ENCODE measurements around the gene PEX10.
A peak's percentile ranks its signal among the peaks of the same experiment; 100 is the strongest.
"Not testable (repeated sequence)": the region's sequence is repeated elsewhere in the genome, so short reads cannot be mapped to it uniquely, and the experiment has no call there.

PEX10 gene

DNA sequence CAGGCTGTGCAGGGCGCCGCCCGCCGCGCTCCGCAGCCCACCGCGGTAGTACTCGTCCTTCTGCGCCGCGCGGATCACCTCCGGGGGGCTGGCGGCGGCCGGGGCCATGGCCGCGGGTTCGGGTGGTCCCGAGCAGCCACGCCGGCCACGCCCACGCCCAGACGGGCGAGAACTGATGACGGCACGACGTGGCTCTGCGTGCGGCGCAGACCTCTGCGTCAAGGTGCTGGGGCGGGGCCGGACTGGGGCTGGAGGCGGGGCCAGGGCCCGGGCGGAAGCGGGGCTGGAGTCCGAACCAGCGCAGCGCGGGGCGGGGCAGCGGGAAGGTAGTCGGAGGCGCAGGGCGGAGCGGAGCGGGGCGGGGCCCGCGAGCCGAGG is at the start of gene PEX10:
TSS of gene PEX10 (minus strand) at position 170 of the 378 bp plus-strand sequence. CDS start at position 108, 62 bp downstream.
- peak; percentile 99 for DNase-seq (ENCODE audit: low read depth in 2 of 2)

DNA sequence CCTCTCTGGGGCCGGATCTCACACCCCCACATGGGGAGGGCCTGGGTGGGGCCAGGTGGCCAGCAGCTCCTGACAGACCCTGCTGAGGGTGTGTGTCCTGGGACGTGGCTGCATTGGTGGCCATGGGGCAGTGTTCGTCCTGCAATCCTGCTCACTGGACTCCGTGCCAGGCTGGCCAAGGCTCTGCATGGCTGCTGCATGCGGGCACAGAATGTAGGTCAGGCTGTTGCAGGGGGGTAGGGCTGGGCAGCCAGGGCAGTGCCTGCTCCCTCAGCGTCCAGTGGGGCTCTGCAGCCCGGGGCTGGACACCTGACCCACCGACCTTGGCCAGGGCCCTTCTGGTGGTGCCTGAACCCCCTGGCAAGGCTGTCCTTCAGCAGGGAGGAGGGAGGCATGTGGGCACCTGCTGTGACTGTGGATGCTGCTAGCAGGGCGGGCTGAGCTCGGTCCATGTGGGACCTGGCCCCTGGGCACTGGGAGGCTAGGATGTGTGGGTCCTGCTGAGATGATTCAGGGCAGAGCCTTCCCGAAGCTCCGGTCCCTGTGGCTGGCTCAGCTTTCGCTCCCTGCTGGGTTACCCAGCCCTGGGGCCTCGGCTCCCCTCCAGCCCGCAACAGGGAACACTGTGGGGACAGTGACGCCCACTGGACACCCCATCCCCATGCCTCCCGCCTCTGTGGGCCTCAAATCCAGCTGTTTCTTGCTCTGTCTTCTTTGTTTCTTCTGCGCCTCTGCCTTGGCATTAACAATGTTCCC is 48.8 kb upstream of the PEX10 start:
- no peak for DNase-seq (ENCODE audit: low read depth in 2 of 2)

GRCh38 chr1:2460203-2460602 is 47.8 kb upstream of the PEX10 start:
- DNase-seq (ENCODE audit: low read depth in 2 of 2) = no peak

DNA sequence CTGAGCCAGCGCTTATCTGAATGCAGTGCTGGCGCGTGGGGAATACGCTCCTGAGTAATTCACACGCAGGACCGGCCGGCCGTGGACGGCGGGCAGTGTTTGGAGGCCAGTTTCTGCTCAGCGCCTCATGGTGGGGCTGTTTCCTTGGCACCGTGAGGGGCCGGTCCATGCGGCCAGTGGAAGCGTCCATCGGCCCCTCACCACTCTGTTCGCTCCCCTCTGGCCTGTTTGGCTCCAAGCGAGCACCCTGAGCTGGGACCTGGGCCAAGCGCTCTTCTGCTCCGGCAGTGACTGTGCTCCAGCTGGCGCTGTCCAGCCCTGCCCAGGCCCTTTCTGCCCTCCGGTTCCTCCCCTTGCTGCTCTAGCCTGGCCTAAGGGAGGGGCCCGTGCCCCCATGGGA is 47.4 kb upstream of the PEX10 start:
- no peak for DNase-seq (ENCODE audit: low read depth in 2 of 2)

DNA sequence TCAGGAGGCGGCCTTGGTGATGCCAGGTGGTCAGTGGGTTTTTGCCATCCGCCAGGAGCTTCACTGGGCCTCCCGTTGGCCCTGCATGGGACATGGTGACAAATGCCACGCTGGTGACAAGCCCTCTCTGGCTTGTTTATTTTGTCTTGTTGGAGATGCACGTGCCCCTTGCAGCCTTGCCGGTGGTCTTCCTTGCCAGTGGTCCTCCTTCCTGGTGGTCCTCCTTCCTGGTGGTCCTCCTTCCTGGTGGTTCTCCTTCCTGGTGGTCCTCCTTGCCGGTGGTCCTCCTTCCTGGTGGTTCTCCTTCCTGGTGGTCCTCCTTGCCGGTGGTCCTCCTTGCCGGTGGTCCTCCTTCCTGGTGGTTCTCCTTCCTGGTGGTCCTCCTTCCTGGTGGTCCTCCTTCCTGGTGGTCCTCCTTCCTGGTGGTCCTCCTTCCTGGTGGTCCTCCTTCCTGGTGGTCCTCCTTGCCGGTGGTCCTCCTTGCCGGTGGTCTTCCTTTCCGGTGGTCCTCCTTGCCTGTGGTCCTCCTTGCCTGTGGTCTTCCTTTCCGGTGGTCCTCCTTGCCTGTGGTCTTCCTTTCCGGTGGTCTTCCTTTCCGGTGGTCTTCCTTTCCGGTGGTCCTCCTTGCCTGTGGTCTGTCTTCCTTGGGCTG is 46.9 kb upstream of the PEX10 start:
- not testable (repeated sequence) for DNase-seq (ENCODE audit: low read depth in 2 of 2)

DNA sequence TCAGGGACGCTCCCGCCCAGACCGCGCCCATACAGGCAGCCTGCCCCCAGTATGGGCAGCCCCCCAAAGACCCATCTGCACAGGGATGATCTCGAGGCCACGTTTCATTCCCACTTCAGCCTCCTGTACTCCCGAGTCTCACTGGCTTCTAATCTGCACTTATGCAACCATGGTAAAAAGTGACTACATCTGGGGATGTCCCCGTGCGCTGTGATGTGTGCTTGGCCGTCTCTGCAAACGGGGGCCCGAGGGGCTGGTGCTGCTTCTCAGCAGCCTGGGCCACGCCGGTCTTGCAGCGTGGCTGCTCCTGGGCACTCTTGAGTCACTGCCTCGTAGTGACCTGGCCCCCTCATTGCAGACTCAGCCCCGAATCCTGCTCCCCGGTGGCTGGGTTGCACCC is 46.3 kb upstream of the PEX10 start:
- DNase-seq (ENCODE audit: low read depth in 2 of 2) = no peak

GRCh38 chr1:2457444-2457843 is 45.1 kb upstream of the PEX10 start:
- no peak for DNase-seq (ENCODE audit: low read depth in 2 of 2)

- DNase-seq (ENCODE audit: low read depth in 2 of 2) = no peak
Observed at GRCh38 chr1:2455757-2456156, 43.4 kb upstream of the PEX10 start.

- no peak for DNase-seq (ENCODE audit: low read depth in 2 of 2)
Observed at GRCh38 chr1:2454227-2454626, 41.9 kb upstream of the PEX10 start.

- no peak for DNase-seq (ENCODE audit: low read depth in 2 of 2)
Observed at GRCh38 chr1:2452932-2453315, 40.6 kb upstream of the PEX10 start.

DNA sequence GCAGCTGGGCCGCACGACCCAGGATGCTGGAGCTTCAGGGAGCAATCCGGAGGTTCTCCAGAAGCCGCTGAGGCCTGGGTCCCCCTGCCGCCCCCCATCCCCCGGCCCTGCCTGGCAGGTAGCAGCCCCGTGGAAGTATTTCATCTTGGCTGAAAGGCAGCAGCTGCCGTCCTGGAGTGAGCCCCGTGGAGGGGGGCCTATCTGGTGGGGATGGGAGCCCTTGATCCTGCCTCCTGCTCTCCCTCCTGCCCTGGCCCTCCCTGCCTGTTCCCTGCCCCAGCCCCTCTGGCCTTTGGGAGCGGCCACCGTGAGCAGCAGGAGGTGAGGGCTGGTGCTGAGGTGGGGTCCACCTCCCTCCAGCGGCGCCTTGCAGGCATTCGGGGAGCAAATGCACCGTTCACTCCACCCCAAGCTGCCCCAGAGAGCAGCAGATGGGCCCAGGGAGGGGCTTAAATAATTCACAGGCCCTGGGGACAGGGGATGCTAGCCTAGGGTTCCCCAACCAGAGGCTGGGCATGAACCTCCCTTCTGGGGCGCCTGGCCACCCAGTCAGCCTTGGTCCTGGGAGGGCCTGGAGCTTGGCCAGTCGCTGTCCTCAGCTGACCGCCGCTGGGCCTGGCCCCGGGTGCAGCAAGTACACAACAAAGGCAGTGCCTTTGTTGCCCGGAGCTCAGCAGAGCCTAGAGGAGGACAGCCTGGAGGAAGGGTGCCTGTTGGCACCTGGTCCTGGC is 40.0 kb upstream of the PEX10 start:
- DNase-seq (ENCODE audit: low read depth in 2 of 2) = no peak

GRCh38 chr1:2451741-2452140 is 39.4 kb upstream of the PEX10 start:
- no peak for DNase-seq (ENCODE audit: low read depth in 2 of 2)

DNA sequence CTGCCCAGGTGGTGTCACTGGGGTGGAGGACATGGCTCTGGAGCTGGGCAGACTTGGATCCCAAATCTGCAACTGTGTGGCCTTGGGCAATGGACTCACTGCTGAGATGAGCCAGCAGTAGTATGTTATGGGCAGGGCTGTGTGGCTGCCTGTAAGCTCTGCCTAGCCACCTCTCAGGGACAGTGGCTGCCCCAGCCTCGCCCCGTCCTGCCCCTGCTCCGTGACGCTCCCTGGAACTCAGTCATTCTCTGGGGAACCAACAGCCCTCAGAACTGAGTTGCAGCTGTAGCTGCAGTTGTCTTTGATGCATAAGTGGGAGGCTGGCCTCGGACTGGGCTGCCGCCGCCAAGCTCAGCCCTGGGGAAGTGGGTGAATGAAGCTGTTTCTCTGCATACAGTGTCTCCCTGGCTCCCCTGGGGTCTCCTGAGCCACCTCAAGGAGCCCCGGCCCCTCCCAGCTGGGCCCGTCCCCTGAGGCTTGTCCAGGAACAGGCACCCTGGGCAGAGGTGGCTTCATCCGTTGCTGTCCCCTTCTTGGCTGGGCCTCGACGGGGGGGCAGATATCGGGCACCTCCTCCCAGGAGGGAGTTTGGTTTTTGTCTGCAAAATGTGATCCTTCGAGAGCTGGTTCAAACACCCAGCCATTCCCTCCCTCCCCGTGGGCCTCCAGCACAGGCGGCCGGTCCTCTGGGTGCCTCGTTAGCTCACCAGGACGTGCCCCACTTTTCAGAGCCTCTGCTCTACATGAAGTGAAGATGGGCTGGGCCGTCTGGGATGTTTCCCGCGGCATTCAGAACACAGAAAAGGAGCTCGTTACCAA is 37.5 kb upstream of the PEX10 start:
- no peak for DNase-seq (ENCODE audit: low read depth in 2 of 2)

- no peak for DNase-seq (ENCODE audit: low read depth in 2 of 2)
Observed at GRCh38 chr1:2448098-2448445, 35.7 kb upstream of the PEX10 start.

DNA sequence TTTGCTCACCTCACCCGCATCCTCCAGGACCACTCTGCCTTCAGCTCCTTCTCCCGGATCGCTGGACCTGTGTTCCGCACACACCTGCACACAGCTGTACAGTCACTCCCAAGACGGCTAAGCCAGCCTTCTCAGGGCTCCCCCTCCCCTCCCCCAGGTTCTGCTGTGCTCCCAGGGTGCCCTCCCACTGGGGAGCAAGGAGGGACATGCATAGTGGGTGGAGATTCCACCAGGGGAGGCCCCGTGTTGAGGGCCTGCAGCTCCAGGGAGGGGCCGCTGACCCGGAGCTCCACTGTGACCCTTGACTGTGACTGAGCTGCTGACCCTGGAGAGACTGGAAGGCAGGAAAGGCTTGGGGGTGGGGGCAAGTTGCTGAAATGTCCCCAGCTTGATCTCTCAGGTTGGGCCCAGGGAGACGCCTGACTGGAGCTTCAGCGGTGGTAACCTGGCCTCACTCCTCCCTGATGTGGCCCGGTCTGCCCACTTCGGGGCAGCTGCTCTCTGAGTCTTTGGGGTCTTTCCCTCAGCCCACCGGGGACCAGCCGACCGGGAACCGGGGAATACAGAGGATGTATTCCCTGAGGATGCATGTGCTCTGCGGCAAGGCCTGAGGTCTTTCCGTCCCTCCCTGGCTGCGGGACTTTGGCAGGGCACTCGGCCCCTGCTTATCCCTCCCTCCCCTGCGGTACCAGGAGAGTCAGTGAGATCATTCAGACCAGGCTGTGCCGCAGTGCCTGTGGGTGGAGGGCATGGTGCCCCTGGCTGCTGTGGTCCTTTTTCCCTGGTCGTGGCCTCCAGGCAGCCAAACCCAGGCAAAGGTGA is 35.1 kb upstream of the PEX10 start:
- no peak for DNase-seq (ENCODE audit: low read depth in 2 of 2)

DNA sequence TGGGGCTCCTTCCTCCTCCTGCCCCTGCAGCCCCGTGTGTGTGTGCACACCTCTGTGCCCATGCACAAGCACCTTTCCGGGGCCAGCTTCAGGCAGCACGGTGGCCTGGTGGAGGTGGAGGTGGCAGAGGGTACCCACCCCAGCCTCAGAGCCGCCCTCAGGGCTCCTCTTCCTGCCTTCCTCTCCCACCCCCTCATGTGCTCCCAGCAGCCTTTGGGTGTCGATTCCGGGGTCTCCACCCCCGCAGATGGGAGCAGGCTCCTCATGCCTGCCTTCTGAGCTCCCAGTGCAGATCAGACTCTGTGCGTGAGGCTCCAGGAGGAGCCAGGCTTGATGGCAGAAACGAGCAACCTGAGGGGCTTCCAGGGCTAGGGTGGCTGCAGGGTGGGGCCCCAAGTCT is 34.5 kb upstream of the PEX10 start:
- DNase-seq (ENCODE audit: low read depth in 2 of 2) = no peak

DNA sequence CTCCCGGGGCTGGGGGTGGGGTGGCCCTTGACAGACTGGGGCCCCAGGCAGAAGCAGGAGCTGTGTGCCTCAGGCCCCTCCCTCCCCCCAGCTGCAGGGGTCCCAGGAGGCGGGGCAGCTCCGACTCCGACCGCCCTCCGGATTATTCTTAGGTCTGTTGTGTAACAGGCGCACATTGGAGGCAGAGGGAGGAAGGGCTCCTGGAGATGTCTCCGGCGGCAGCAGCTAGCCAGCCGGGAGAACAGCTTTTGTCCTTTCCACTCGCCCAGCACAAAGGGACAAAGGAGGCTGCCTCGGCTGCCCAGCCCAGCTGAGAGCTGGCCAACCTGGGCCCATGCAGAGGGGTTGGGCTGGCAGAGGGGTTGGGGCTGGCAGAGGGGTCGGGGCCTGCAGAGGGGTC is 34.0 kb upstream of the PEX10 start:
- DNase-seq (ENCODE audit: low read depth in 2 of 2) = no peak

GRCh38 chr1:2445823-2446215 is 33.5 kb upstream of the PEX10 start:
- DNase-seq (ENCODE audit: low read depth in 2 of 2) = no peak

- no peak for DNase-seq (ENCODE audit: low read depth in 2 of 2)
Observed at GRCh38 chr1:2445162-2445822, 32.9 kb upstream of the PEX10 start.

DNA sequence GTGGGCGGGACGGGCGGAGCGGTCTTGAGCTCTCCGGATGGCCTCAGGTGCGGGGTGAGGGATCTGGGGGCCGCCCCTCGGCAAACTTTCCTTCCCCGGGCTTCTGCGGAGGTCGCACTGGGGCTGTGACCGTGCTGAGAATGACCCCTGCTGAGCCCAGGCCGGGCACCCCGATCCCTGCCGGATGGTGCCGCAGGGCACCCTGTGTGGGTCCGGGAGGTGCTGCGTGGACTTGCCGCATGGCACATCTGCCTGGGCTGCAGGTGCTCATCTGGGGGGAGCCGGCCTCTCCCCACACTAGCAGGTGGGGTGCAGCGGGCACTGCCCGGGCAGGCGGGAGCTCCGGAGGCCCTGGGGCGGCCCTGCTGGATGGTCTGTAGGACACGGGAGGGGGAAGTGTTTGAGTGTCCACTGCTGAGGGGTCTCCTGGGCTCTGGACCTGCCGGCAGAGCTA is 31.8 kb upstream of the PEX10 start:
- no peak for DNase-seq (ENCODE audit: low read depth in 2 of 2)

Measured in activated CD4-positive, alpha-beta T cell treated with anti-CD3 and anti-CD28 coated beads for 24 hours (primary cell).